HCT116 (cell line): ENCODE results near the gene U2AF2. TPM values are rescaled to one million over a fixed set of nuclear protein-coding genes. Genes with fewer than 3 reads are reported as not detected.

ENCODE experiments used
- ATAC-seq: fragments of 200-7000 bp; cut with Tn5 transposase; 2 replicates; pipeline ENCODE4 v1.9.1; 2020; ENCODE audit warnings: mild to moderate bottlenecking, moderate library complexity
- BruUV-seq: library from RNA; stranded (reverse); fragments of 400-500 nt; replicated peaks from 2 replicates; lab custom pipeline; 2021; lab: Mats Ljungman, UMichigan
- CTCF ChIA-PET: fragments of 300-600 bp; sonication (Branson Sonifier 250); formaldehyde crosslinking; loops from one replicate; lab custom pipeline; 2021; ENCODE audit warnings: antibody characterized with exemption; lab: Charles Lee
- POLR2A ChIA-PET: fragments of 300-600, 350-600 bp; sonication (Branson Sonifier 250); formaldehyde crosslinking; loops from one replicate; lab custom pipeline; 2021; ENCODE audit warnings: antibody characterized with exemption; lab: Charles Lee
- RAD21 ChIA-PET, 2 experiments: fragments of 300-600 bp; sonication (Branson Sonifier 250); formaldehyde crosslinking; loops; one replicate each; lab custom pipeline; 2023; ENCODE audit warnings: low total read pairs in 2 of 2; ENCODE audit not compliant: uncharacterized antibody in 2 of 2, unreplicated experiment in 2 of 2, low non-redundant PET in 1 of 2; lab: Charles Lee
- DNase-seq: peaks from one replicate; pipeline ENCODE4 v3.0.0-alpha.2; 2010; ENCODE audit warnings: low read depth, low spot score
- H2AFZ ChIP-seq: fragments of 200-600 bp; shearing (Covaris generic), sonication (generic); 2 replicates; pipeline ENCODE4 v1.6.1; 2017; ENCODE audit warnings: low read depth, mixed run types, mixed read lengths, antibody characterized with exemption, low read length; ENCODE audit not compliant: poor library complexity, severe bottlenecking
- H3K27ac ChIP-seq: 2 replicates; pipeline ENCODE4 v1.5.1; 2012; ENCODE audit warnings: low read depth, low read length
- H3K27me3 ChIP-seq: fragments of 200-600 bp; sonication (generic); 2 replicates; pipeline ENCODE4 v1.6.1; 2016; ENCODE audit warnings: mixed run types, low read length, mixed read lengths; ENCODE audit not compliant: insufficient read depth
- H3K36me3 ChIP-seq, 2 experiments: fragments of 200-500 bp in 1 of 2; fragments of 200-600 bp in 1 of 2; sonication (Bioruptor generic) in 1 of 2; sonication (generic) in 1 of 2; 2 replicates each; pipeline versions ENCODE4 v1.5.1 to v1.6.1; 2014 to 2016; ENCODE audit warnings: low read length in 2 of 2, inconsistent platforms in 1 of 2, mixed read lengths in 1 of 2, mixed run types in 1 of 2; ENCODE audit not compliant: insufficient read depth in 2 of 2, control insufficient read depth in 1 of 2
- H3K4me1 ChIP-seq, 2 experiments: fragments of 200-600 bp in 1 of 2; sonication (generic) in 1 of 2; 2 replicates each; pipeline versions ENCODE4 v1.5.1 to v1.6.1; 2012 to 2017; ENCODE audit warnings: low read length in 2 of 2, inconsistent platforms in 1 of 2, mild to moderate bottlenecking in 1 of 2, mixed read lengths in 1 of 2, mixed run types in 1 of 2, moderate library complexity in 1 of 2; ENCODE audit not compliant: insufficient read depth in 2 of 2, control insufficient read depth in 1 of 2
- H3K4me2 ChIP-seq: fragments of 200-600 bp; sonication (generic); 2 replicates; pipeline ENCODE4 v1.6.1; 2017; ENCODE audit warnings: mixed run types, low read length, mixed read lengths
- H3K4me3 ChIP-seq, 2 experiments: fragments of 200-600 bp in 1 of 2; sonication (generic) in 1 of 2; replicated peaks in 1 of 2; 2 replicates each; pipeline ENCODE4 v1.5.1; 2011 to 2016; ENCODE audit warnings: low read length in 2 of 2, control low read depth in 1 of 2, low read depth in 1 of 2, mild to moderate bottlenecking in 1 of 2, mixed read lengths in 1 of 2, mixed run types in 1 of 2
- H3K79me2 ChIP-seq: fragments of 200-600 bp; sonication (generic); 2 replicates; pipeline ENCODE4 v1.6.1; 2017; ENCODE audit warnings: mild to moderate bottlenecking, mixed run types, low read length, moderate library complexity, mixed read lengths; ENCODE audit not compliant: insufficient read depth
- H3K9ac ChIP-seq: fragments of 200-600 bp; sonication (generic); 2 replicates; pipeline ENCODE4 v1.6.1; 2016; ENCODE audit warnings: low read length, mixed read lengths
- H3K9me2 ChIP-seq: fragments of 200-600 bp; sonication (generic), shearing (Covaris generic); 2 replicates; pipeline ENCODE4 v1.6.1; 2017; ENCODE audit warnings: mixed run types, mild to moderate bottlenecking, moderate library complexity; ENCODE audit not compliant: insufficient read depth
- H3K9me3 ChIP-seq, 2 experiments: fragments of 200-500 bp in 1 of 2; fragments of 200-600 bp in 1 of 2; sonication (Bioruptor generic) in 1 of 2; sonication (generic) in 1 of 2; 2 replicates each; pipeline ENCODE4 v1.6.1; 2014 to 2017; ENCODE audit warnings: low read length in 2 of 2, mixed read lengths in 2 of 2, inconsistent platforms in 1 of 2, low read depth in 1 of 2, mild to moderate bottlenecking in 1 of 2, mixed run types in 1 of 2, moderate library complexity in 1 of 2; ENCODE audit not compliant: control insufficient read depth in 1 of 2, insufficient read depth in 1 of 2
- H4K20me1 ChIP-seq: fragments of 200-600 bp; sonication (generic), shearing (Covaris generic); 2 replicates; pipeline ENCODE4 v1.6.1; 2017; ENCODE audit warnings: mixed run types, mild to moderate bottlenecking, moderate library complexity; ENCODE audit not compliant: insufficient read depth
- CBX3 ChIP-seq: IDR thresholded peaks from 2 replicates; pipeline ENCODE4 v1.6.1; 2012; ENCODE audit warnings: low read depth
- EGR1 ChIP-seq: IDR thresholded peaks from 2 replicates; pipeline ENCODE4 v1.6.1; 2012; ENCODE audit warnings: low read depth
- EZH2phosphoT487 ChIP-seq: fragments of 200-600 bp; IDR thresholded peaks from 2 replicates; pipeline ENCODE4 v1.6.1; 2018; ENCODE audit warnings: antibody characterized with exemption, borderline replicate concordance
- MAX ChIP-seq: IDR thresholded peaks from 2 replicates; pipeline ENCODE4 v1.6.1; 2012
- POLR2A ChIP-seq: IDR thresholded peaks from 2 replicates; pipeline ENCODE4 v1.7.0; 2011; ENCODE audit warnings: borderline replicate concordance; ENCODE audit not compliant: insufficient read depth, insufficient read length; ENCODE audit errors: extremely low read depth
- POLR2AphosphoS5 ChIP-seq: IDR thresholded peaks from 2 replicates; pipeline ENCODE4 v1.6.1; 2011; ENCODE audit warnings: mild to moderate bottlenecking, low read depth, low read length, moderate library complexity
- SIN3A ChIP-seq: IDR thresholded peaks from 2 replicates; pipeline ENCODE4 v1.6.1; 2012; ENCODE audit warnings: low read depth
- SP1 ChIP-seq: IDR thresholded peaks from 2 replicates; pipeline ENCODE4 v1.6.1; 2012; ENCODE audit warnings: low read depth
- YY1 ChIP-seq: IDR thresholded peaks from 2 replicates; pipeline ENCODE4 v1.6.1; 2011; ENCODE audit warnings: low read length, low read depth, moderate library complexity, mild to moderate bottlenecking; ENCODE audit not compliant: insufficient replicate concordance; ENCODE audit errors: extremely low read depth
- ZNF274 ChIP-seq: fragments of 200-500 bp; sonication (Bioruptor generic); IDR thresholded peaks from 2 replicates; pipeline ENCODE4 v1.6.1; 2014; ENCODE audit warnings: mild to moderate bottlenecking, low read depth, low read length, inconsistent platforms
- intact Hi-C: fragments of 100-400 bp; cut with micrococcal nuclease; formaldehyde crosslinking; loops from 2 replicates; pipeline ENCODE4 v1.10.0; 2022
- total RNA-seq: library from RNA; stranded (reverse); gene quantifications from one replicate; pipeline ENCODE4 v1.2.1, GENCODE V29; 2021; ENCODE audit not compliant: unreplicated experiment

The U2AF2 gene
- total RNA-seq, 1 experiment from 2014 or later = 259 TPM

- CTCF ChIA-PET = interaction anchor here (0.8 to 2.8 kb wide), 2 partner anchors 10 to 11 kb away, joined by 4 to 12 read pairs; partner anchors contain the start of gene U2AF2
- no TSS peak for BruUV-seq
- no peaks in the 10 kb centered on the region for H3K27me3 ChIP-seq
- H3K4me1 ChIP-seq = peaks cover 16 to 51% of the 10 kb centered on the region in 2 experiments; a peak in 3 of 4 replicates
- DNase-seq (no peak), ATAC-seq (peak; percentile 68)
- H3K4me2 ChIP-seq = peak within 1 kb of the TSS; percentile 75
- H2AFZ ChIP-seq = no peak within 1 kb of the TSS
- H3K9ac ChIP-seq = peak within 1 kb of the TSS; percentile 99
- H3K79me2 ChIP-seq = peaks cover 57% of the 10 kb centered on the region
- peak within 1 kb of the TSS; percentile 94 to 97 for H3K4me3 ChIP-seq
- no peaks in the 10 kb centered on the region for H4K20me1 ChIP-seq
- RAD21 ChIA-PET = interaction anchor here (0.6 kb wide), 3 partner anchors 9 to 497 kb away, joined by 4 to 10 read pairs (median 4); no protein-coding TSS in a partner anchor
- H3K9me2 ChIP-seq = no peaks in the 10 kb centered on the region
- H3K9me3 ChIP-seq = no peaks in the 10 kb centered on the region
- intact Hi-C loops = no loop called here
- H3K36me3 ChIP-seq = peaks cover 10 to 12% of the 10 kb centered on the region in 2 experiments; a peak in 3 of 4 replicates
- POLR2A ChIA-PET = interaction anchor here (1.0 to 1.9 kb wide), 5 partner anchors 8 to 44 kb away, joined by 3 to 15 read pairs (median 5); partner anchors contain the start of genes FIZ1, U2AF2 and ZNF784
- H3K27ac ChIP-seq = peak within 1 kb of the TSS; percentile 96
- no peak; the same call in 1 of the 2 replicates for TF ChIP-seq CBX3
- TF ChIP-seq POLR2A = peak; percentile 91
- TF ChIP-seq POLR2AphosphoS5 = peak; percentile 70
- peak; percentile 68 for TF ChIP-seq YY1
- peak; percentile 79 for TF ChIP-seq EGR1
- TF ChIP-seq SP1 = peak; percentile 69
- TF ChIP-seq EZH2phosphoT487 = no peak
- peak; percentile 61 for TF ChIP-seq MAX
- peak; percentile 37; the same call in 1 of the 2 replicates for TF ChIP-seq SIN3A
- no peak for TF ChIP-seq ZNF274
- TF ChIP-seq, all 23 proteins: peak for 7
These were observed 11.6 kb upstream of the U2AF2 start, which contains the start of gene ZNF581 for GRCh38 chr19:55643003-55643886. ZNF581 (plus strand) TSS chr19:55643649; CDS start chr19:55644572, 923 bp downstream.
